GM20000 (cell line): ENCODE data around the gene COX17.

Experiments used
- DNase-seq: peaks from one replicate; pipeline ENCODE4 v3.0.0; 2012; ENCODE audit warnings: low spot score
- TF ChIP-seq, protein P1 (sequence below): IDR thresholded peaks from 2 replicates; pipeline ENCODE4 v1.5.1; 2012; ENCODE audit warnings: mild to moderate bottlenecking, control low read depth; ENCODE audit errors: extremely low read depth, missing control alignments

COX17 gene

DNA sequence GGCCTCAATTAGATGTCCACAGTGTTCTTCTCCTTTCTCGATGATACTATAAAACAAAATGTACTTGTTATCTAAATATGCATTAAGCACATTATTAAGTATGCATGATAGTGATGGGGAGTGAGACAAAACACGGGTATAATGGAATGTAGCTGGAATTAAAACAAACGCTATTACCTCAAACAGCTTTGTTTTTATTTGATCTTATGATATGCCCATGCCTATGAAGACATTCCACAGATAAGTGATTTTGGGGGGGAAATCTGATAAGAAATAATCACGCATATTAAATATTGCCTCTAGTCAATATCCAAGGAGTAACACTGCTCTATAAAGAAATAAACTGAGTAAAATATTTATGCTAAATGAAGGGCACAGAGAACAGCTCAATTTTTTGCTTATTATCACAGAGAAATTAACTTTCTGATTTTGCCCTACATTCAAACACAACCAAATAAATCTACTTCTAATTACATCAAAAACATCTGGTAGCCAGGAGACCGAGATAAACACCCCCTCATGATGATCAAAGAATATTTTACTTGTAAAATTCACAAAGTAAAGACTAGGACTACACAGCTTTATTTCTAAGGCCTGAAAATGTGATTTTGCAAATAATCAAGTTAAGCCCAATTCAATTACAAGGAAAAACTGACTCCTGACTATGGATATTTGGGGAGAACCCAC lies 1.9 kb downstream of the COX17 start:
- TF ChIP-seq, protein P1, sequence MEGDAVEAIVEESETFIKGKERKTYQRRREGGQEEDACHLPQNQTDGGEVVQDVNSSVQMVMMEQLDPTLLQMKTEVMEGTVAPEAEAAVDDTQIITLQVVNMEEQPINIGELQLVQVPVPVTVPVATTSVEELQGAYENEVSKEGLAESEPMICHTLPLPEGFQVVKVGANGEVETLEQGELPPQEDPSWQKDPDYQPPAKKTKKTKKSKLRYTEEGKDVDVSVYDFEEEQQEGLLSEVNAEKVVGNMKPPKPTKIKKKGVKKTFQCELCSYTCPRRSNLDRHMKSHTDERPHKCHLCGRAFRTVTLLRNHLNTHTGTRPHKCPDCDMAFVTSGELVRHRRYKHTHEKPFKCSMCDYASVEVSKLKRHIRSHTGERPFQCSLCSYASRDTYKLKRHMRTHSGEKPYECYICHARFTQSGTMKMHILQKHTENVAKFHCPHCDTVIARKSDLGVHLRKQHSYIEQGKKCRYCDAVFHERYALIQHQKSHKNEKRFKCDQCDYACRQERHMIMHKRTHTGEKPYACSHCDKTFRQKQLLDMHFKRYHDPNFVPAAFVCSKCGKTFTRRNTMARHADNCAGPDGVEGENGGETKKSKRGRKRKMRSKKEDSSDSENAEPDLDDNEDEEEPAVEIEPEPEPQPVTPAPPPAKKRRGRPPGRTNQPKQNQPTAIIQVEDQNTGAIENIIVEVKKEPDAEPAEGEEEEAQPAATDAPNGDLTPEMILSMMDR, result no peak
- no peak for DNase-seq

DNA sequence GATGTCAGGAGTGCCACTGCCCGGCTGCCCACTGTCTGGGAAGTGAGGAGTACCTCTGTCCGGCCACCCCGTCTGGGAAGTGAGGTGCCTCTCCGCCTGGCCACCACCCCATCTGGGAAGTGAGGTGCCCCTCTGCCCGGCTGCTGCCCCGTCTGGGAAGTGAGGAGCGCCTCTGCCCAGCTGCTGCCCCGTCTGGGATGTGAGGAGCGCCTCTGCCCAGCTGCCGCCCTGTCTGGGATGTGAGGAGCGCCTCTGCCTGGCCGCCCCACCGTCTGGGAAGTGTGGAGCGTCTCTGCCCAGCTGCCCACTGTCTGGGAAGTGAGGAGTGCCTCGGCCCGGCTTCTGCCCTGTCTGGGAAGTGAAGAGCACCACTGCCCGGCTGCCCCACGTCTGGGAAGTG lies 3.3 kb downstream of the COX17 start:
- no peak for DNase-seq
- TF ChIP-seq, protein P1, result no peak

DNA sequence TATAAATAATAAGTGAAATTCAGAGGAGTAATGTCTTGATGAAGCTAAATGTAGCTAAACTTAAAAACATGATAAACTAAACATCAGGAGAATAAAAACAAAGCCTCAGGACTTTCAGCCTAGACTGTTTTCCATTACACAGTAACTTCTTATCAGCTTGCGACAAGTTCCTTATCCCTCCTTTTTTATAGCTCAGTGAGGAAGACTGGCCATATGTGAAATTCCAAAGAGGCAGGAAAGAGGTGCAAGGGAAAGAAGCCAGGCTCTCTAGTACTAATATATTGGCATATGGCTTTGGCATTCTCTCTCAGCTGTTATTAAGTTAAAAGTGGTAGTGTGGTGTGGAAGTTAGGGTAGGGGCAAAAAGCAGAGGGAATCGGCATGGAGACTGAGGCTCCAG lies 4.4 kb downstream of the COX17 start:
- no peak for DNase-seq
- TF ChIP-seq, protein P1, result no peak

DNA sequence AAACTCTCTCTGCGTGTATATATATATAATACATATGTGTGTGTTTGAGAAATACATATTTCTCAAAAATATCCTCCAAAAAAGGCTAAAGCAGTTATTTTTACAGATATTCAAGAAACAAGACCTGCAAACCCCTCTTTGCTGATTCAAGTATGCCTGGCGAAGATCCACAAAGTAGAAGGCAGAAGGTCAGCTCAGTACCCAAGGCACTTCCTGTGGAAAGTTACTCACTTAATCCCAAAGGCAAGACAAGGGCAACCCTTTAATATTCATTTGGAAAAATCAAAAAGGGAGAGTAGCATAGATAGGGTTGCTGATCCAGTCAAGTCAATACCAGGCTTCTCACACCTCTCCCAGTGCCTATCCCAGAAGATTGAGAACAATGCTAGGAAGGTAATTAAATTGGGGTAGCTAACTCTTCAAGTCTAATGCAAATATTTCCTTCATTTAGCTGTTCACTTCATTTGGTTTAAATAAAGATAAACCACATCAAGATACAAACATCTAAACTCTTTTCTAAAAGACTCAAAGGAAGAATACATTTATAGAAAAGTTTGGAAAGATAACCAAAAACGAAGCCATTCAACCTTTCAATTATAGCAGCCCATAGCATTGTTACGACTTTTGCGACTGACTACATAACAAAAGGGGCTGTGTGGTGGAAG lies 7.2 kb downstream of the COX17 start:
- TF ChIP-seq, protein P1, result no peak
- DNase-seq, result no peak

DNA sequence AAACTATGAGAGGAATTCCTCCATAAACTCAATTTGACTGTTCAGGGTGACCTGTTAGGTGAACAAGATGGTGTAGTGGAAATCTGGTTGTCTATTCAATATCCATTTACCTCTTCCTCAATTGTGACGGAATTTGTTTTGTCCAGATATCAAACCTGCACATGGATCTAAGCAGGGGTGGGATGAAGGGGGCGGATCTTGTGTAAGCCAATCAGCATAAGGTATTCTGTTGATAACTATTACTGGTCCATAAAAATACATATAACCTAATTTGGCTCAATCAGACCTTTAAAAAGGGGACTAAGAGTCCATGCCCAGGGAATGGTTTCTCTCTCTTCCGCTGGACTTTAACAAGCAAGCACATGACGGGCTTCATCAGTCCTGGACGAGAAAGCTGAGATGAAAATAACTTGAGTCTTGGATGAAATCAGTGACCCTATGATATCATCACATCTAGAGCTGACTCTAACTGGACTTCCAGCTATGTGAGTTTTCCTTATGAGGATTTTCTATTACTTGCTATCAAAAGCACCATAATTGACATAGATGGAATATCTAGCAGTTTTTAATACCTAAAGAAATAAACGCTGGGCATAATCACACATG lies 11.1 kb downstream of the COX17 start:
- TF ChIP-seq, protein P1, result no peak
- no peak for DNase-seq

DNA sequence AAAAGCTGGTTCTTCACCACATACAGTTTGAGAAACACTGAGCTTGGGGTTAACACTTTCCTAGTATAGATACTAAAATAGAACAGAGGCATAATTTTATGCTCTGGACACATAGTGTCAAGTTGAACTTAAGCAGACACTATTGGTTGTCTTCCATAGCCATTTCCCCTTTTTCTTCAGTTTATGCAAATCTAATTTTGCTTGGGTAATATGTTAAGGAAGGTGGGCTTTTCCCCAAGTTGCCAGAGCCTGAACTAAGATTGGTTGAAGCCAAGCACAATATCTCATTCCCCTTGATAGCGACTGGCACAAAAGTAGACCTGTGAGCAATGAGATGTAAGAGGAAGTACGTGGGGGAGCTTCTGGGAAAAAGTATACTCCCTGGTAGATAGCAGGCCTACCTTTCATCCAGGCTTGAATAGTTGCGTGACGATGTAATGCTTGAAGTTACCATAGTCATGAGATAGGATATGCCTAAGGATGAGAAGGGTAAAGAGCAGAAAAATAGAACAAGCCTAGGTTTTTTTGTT lies 12.3 kb downstream of the COX17 start:
- TF ChIP-seq, protein P1, result no peak
- DNase-seq, result no peak

DNA sequence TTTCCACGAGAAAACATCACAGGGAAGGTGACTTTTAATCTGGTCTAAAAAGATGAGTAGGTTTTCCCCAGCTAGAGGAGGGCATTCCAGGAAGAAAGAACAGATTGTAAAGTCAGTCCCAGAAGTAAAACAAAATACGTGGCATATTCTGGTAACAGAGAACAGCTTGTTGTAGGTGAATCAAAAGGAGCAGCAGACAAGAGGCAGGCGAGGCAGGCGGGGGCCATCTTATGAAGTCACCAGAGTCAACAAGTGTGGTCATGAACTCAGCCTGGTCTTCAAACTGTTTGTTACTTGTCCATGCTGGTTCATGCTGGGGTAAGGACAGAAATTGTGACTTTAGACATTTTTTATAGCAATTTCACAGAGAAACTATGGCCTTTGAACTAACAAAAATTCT lies 12.8 kb downstream of the COX17 start:
- no peak for DNase-seq
- TF ChIP-seq, protein P1, result no peak
